Fibroblast of the aortic adventitia (primary cell): ENCODE results near the gene NCAPH2. TPM values are rescaled to one million over a fixed set of nuclear protein-coding genes. Genes with fewer than 3 reads are reported as not detected.

Experiments
- DNase-seq: peaks from one replicate; pipeline ENCODE4 v3.0.0-alpha.2; 2010; ENCODE audit warnings: low read depth
- H3K4me3 ChIP-seq: 2 replicates; pipeline ENCODE4 v1.5.1; 2011; ENCODE audit warnings: low read depth, mild to moderate bottlenecking, control low read depth, low read length, moderate library complexity
- CTCF ChIP-seq: IDR thresholded peaks from 2 replicates; pipeline ENCODE4 v1.5.1; 2011; ENCODE audit warnings: mild to moderate bottlenecking, low read length, control low read depth, inconsistent platforms; ENCODE audit not compliant: insufficient read depth
- total RNA-seq: library from RNA; depleted of rRNA; stranded (reverse); fragments of >200 nt; gene quantifications from 2 replicates; pipeline ENCODE4 v1.2.3, GENCODE V29; 2012; ENCODE audit warnings: low replicate concordance

NCAPH2 gene
- total RNA-seq, 1 donor: 49.1 TPM

DNA sequence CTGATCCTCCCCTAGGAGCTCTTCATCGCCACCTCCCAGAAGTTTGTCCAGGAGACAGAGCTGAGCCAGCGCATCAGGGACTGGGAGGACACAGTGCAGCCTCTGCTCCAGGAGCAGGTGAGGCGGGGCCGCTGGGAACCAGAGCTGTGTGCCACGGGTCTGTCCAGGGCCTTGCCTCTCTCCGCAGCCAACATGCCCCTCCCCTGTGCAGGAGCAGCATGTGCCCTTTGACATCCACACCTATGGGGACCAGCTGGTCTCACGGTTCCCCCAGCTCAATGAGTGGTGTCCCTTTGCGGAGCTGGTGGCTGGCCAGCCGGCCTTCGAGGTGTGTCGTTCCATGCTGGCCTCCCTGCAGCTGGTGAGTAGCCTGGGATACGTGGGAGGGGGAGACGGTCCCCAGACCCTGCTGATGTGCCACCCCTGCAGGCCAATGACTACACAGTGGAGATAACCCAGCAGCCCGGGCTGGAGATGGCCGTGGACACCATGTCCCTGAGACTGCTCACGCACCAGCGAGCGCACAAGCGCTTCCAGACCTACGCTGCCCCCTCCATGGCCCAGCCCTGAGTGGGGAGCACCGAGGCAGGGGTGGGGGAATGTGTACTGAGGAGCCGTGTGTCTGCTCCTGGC lies 14.9 kb downstream of the NCAPH2 start:
- H3K4me3 ChIP-seq: no peak overlapping the region
- DNase-seq: no peak
- no peak for TF ChIP-seq CTCF

- no peak overlapping the region for H3K4me3 ChIP-seq
- no peak for TF ChIP-seq CTCF
- no peak for DNase-seq
Observed at GRCh38 chr22:50523458-50523805, 15.4 kb downstream of the NCAPH2 start.

- TF ChIP-seq CTCF: no peak
- no peak for DNase-seq
- peak overlapping the region; percentile 77 for H3K4me3 ChIP-seq
Observed at GRCh38 chr22:50523806-50524675, 16.0 kb downstream of the NCAPH2 start.

- DNase-seq: no peak
- no peak for TF ChIP-seq CTCF
- H3K4me3 ChIP-seq: peak overlapping the region; percentile 77
Observed at GRCh38 chr22:50524676-50525103, 16.7 kb downstream of the NCAPH2 start.

DNA sequence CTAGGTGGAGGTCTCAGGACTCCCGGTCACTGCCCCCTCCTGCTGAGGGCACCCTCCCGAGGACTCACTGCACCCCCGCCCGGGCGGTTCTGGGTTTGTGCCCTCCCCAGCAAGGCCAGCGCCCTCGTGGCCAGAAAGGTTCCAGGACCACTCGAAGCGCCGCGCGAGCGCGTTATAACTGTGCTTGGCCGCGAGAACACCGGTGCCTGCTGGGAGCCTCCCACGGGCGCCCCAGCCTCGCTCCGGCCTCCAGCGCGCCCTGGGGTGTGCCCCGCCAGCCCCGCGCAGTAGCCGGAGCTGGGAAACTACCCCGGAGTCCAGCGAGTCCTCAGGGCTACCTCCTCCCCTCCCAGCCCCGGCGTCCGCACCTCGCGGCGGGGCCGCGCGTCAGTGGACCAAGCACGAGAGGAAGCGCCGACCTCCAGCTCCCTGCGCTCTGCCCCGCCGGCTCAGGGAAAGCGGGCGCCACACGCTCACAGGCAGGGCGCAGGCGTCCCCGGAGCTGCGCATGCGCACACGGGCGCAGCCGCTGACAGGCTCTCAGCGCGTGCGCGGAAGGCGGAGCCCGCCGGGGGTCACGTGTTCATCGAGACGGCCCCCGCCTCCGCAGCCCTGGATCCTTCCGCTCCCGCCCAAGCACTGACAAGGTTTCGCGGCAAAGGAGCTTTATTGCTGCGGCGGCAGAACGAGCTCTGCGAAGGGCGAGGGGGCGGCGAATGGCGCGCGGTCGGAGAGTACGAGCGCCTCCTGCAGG lies 17.3 kb downstream of the NCAPH2 start, which contains the start of gene SCO2:
Gene SCO2 (minus strand): TSS at position 495 of the 754 bp plus-strand sequence. CDS start 1,187 bp downstream, outside the sequence.
- TF ChIP-seq CTCF: peak; percentile 45
- DNase-seq: peak; percentile 95
- peak within 1 kb of the TSS; percentile 77 for H3K4me3 ChIP-seq

DNA sequence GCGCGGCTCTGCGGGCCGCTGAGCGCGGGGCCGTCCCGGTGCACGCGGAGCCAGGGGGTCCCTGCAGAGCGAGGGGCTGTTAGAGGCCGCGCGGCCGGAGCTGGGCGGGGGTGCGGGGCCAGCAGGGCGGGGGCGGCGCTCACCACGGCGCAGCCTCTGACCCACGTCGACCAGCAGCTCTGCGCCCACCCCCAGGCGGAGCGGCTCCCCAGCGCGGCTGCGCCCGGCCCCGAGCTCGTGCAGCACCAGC lies 17.8 kb downstream of the NCAPH2 start:
- no peak for TF ChIP-seq CTCF
- peak overlapping the region; percentile 77 for H3K4me3 ChIP-seq
- DNase-seq: no peak
